GM23338 (cell line): ENCODE data around the gene IL6ST. TPM values are rescaled to one million over a fixed set of nuclear protein-coding genes. Genes with fewer than 3 reads are reported as not detected.

ENCODE experiments used
- ATAC-seq: fragments of 200-7000 bp; cut with Tn5 transposase; 3 replicates; pipeline ENCODE4 v1.9.1; 2020
- DNase-seq: peaks from one replicate; pipeline ENCODE4 v3.0.0-alpha.2; 2015; ENCODE audit warnings: low spot score
- H2AFZ ChIP-seq: fragments of 200-600 bp; sonication (generic); 2 replicates; pipeline ENCODE4 v1.8.0; 2016; ENCODE audit warnings: antibody characterized with exemption, mild to moderate bottlenecking, moderate library complexity
- H3F3A ChIP-seq: fragments of 200-600 bp; sonication (generic); replicated peaks from 2 replicates; pipeline ENCODE4 v1.8.0; 2017; ENCODE audit warnings: antibody characterized with exemption, mixed run types, low read depth
- H3K27ac ChIP-seq: fragments of 200-600 bp; sonication (generic); 2 replicates; pipeline ENCODE4 v1.6.1; 2016; ENCODE audit warnings: low read depth
- H3K27me3 ChIP-seq: fragments of 200-600 bp; sonication (generic); 2 replicates; pipeline ENCODE4 v1.8.0; 2016; ENCODE audit warnings: mild to moderate bottlenecking, mixed run types, moderate library complexity; ENCODE audit not compliant: insufficient read depth
- H3K36me3 ChIP-seq: fragments of 200-600 bp; sonication (generic); 2 replicates; pipeline ENCODE4 v1.8.0; 2016; ENCODE audit warnings: mild to moderate bottlenecking; ENCODE audit not compliant: insufficient read depth
- H3K4me1 ChIP-seq: fragments of 200-600 bp; sonication (generic); 2 replicates; pipeline ENCODE4 v1.8.0; 2016; ENCODE audit warnings: mild to moderate bottlenecking, moderate library complexity; ENCODE audit not compliant: insufficient read depth
- H3K4me2 ChIP-seq: fragments of 200-600 bp; sonication (generic); 2 replicates; pipeline ENCODE4 v1.7.1; 2017; ENCODE audit warnings: mixed run types
- H3K4me3 ChIP-seq: fragments of 200-600 bp; sonication (generic); 2 replicates; pipeline ENCODE4 v1.6.1; 2016; ENCODE audit warnings: mixed run types
- H3K79me2 ChIP-seq: fragments of 200-600 bp; sonication (generic); replicated peaks from 2 replicates; pipeline ENCODE4 v1.8.0; 2017; ENCODE audit warnings: mild to moderate bottlenecking; ENCODE audit not compliant: insufficient read depth
- H3K9me2 ChIP-seq: fragments of 200-600 bp; sonication (generic); 2 replicates; pipeline ENCODE4 v1.8.0; 2017; ENCODE audit not compliant: insufficient read depth
- H4K20me1 ChIP-seq: fragments of 200-600 bp; sonication (generic); replicated peaks from 2 replicates; pipeline ENCODE4 v1.8.0; 2017; ENCODE audit warnings: mild to moderate bottlenecking; ENCODE audit not compliant: insufficient read depth
- H3K27ac Mint-ChIP-seq: 2 replicates; pipeline ENCODE4 v1.8.0; 2020; ENCODE audit warnings: inconsistent platforms, mild to moderate bottlenecking, moderate library complexity, mixed read lengths
- H3K27me3 Mint-ChIP-seq: 3 replicates; pipeline ENCODE4 v1.8.0; 2022; ENCODE audit warnings: low read depth, mild to moderate bottlenecking, moderate library complexity, mixed read lengths, inconsistent platforms; ENCODE audit not compliant: insufficient read depth, poor library complexity
- H3K36me3 Mint-ChIP-seq: 3 replicates; pipeline ENCODE4 v1.8.0; 2021; ENCODE audit warnings: low read depth, mild to moderate bottlenecking, inconsistent platforms, moderate library complexity, mixed read lengths
- H3K4me1 Mint-ChIP-seq: 3 replicates; pipeline ENCODE4 v1.8.0; 2020; ENCODE audit warnings: mild to moderate bottlenecking, inconsistent platforms, mixed read lengths
- H3K4me3 Mint-ChIP-seq: 3 replicates; pipeline ENCODE4 v1.8.0; 2021; ENCODE audit warnings: moderate library complexity, mild to moderate bottlenecking, inconsistent platforms, mixed read lengths
- H3K9me3 Mint-ChIP-seq: 3 replicates; pipeline ENCODE4 v1.8.0; 2020; ENCODE audit warnings: moderate library complexity, mild to moderate bottlenecking, inconsistent platforms, mixed read lengths
- CREB1 ChIP-seq: fragments of 250-450 bp; sonication (Bioruptor Pico); IDR thresholded peaks from 2 replicates; pipeline ENCODE4 v1.5.0; 2020; ENCODE audit warnings: low read depth, mild to moderate bottlenecking, moderate library complexity
- EZH2 ChIP-seq: fragments of 200-600 bp; sonication (generic); IDR thresholded peaks from one replicate; pipeline ENCODE4 v1.8.0; 2017; ENCODE audit warnings: antibody characterized with exemption, mild to moderate bottlenecking, low read depth; ENCODE audit not compliant: unreplicated experiment
- NANOG ChIP-seq: IDR thresholded peaks from 2 replicates; pipeline ENCODE4 v1.6.1; 2016; ENCODE audit warnings: antibody characterized with exemption, borderline replicate concordance
- STAT1 ChIP-seq: IDR thresholded peaks from one replicate; pipeline ENCODE4 v1.6.1; 2016; ENCODE audit warnings: antibody characterized with exemption; ENCODE audit not compliant: unreplicated experiment
- polyA plus RNA-seq: library from polyadenylated mRNA; unstranded; fragments of >200 nt; fragmentation: Nextera tagmentation; extraction: Ambion mirVana; gene quantifications from 2 replicates; pipeline ENCODE4 v1.2.1, GENCODE V29; 2016
- total RNA-seq: library from RNA; depleted of rRNA; stranded (reverse); fragments of >200 nt; shearing (Covaris generic); gene quantifications from 2 replicates; pipeline ENCODE4 v1.2.3, GENCODE V29; 2014
- TF ChIP-seq, protein P1 (sequence below): IDR thresholded peaks from one replicate; pipeline ENCODE4 v1.6.1; 2018; ENCODE audit warnings: antibody characterized with exemption; ENCODE audit not compliant: unreplicated experiment
- TF ChIP-seq, protein P2 (sequence below), 2 experiments: fragments of 200-600 bp in 1 of 2; sonication (generic) in 1 of 2; conservative IDR thresholded peaks; 2 replicates each; pipeline versions ENCODE4 v1.5.1 to v1.6.1; 2016 to 2017; ENCODE audit warnings: antibody characterized with exemption in 2 of 2, low read depth in 2 of 2, mild to moderate bottlenecking in 2 of 2, moderate library complexity in 1 of 2
- TF ChIP-seq, protein P3 (sequence below): IDR thresholded peaks from 2 replicates; pipeline ENCODE4 v1.6.1; 2016; ENCODE audit warnings: antibody characterized with exemption

Gene IL6ST
- total and polyA plus RNA-seq, 2 experiments from 2014 or later = 6.7 to 9.8 TPM

DNA sequence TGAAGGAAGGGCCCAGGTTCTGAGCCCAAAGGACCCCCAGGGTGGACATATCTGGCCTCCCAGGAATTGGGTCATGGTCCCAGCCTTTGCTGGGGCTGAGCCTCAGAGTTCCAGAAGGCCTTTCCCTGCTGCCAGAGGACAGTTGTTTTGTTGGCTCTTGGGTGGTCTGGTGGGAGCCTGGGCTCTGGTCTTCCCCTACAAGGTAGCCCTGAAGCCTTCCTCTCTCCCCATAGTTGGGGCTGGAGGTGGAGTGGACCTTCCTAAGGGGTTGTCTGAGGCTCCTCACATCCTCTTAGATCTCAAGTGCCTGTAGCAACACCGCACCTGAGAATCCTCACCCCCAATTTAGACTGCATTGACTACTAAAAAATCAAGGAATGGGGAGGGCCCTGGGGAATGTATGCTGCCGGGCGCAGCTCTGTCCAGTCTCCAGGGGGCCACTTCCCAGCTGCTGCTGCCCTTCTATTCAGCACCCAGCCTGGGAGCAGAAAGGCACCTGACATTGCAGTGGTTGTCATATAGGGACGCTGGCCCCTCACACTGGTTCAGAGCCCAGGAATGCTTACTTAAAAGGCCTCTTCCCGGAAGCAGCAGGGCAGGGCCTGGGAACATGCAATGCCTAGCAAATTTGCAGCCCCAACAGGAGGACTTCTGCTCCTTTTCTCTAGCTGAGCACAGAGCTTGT is 77.2 kb downstream of the IL6ST start:
- Mint-ChIP-seq H3K4me1 (0 out of 3 replicates have a peak, but pooled peaks cover 3% of the 10 kb centered on the region), H3K4me3 (no peak overlapping the region), H3K9me3 (no peaks in the 10 kb centered on the region; the same call in 2 of the 3 replicates), H3K36me3 (no peaks in the 10 kb centered on the region; the same call in 2 of the 3 replicates), H3K27ac (no peak overlapping the region), H3K27me3 (peaks cover 9% of the 10 kb centered on the region)
- H3K27ac ChIP-seq = no peak overlapping the region
- H3K4me1 ChIP-seq = no peaks in the 10 kb centered on the region
- DNase-seq (no peak), ATAC-seq (no peak)
- no peak overlapping the region for H3K4me2 ChIP-seq
- H2AFZ ChIP-seq = no peak overlapping the region
- no peaks in the 10 kb centered on the region for H3K9me2 ChIP-seq
- no peaks in the 10 kb centered on the region for H3K79me2 ChIP-seq
- no peaks in the 10 kb centered on the region for H3K36me3 ChIP-seq
- H3K27me3 ChIP-seq = no peaks in the 10 kb centered on the region
- no peaks in the 10 kb centered on the region; the same call in 1 of the 2 replicates for H4K20me1 ChIP-seq
- H3F3A ChIP-seq = no peaks in the 10 kb centered on the region
- H3K4me3 ChIP-seq = no peak overlapping the region
- TF ChIP-seq CREB1 (CRISPR knock-in tag) = no peak

DNA sequence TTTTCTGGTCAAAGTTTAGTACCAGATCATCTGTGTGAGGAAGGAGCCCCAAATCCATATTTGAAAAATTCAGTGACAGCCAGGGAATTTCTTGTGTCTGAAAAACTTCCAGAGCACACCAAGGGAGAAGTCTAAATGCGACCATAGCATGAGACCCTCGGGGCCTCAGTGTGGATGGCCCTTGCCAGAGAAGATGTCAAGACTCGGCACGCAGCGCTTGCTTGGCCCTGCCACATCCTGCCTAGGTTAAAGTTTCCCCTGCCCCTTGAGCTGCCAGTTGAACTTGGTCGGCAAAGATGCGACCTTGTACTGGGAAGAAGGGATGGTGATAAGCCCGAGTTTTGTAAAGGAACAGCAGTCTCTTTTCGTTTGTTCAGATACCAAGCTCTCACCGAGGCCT is 77.8 kb downstream of the IL6ST start:
- Mint-ChIP-seq H3K9me3 (no peaks in the 10 kb centered on the region; the same call in 2 of the 3 replicates), H3K4me3 (no peak overlapping the region), H3K27me3 (peaks cover 9% of the 10 kb centered on the region), H3K4me1 (0 out of 3 replicates have a peak, but pooled peaks cover under 1% of the 10 kb centered on the region), H3K27ac (no peak overlapping the region), H3K36me3 (no peaks in the 10 kb centered on the region; the same call in 2 of the 3 replicates)
- Histone ChIP-seq H4K20me1 (no peaks in the 10 kb centered on the region; the same call in 1 of the 2 replicates), H3K4me2 (no peak overlapping the region), H3K27ac (no peak overlapping the region), H3K4me1 (no peaks in the 10 kb centered on the region), H3K36me3 (no peaks in the 10 kb centered on the region), H3K79me2 (no peaks in the 10 kb centered on the region), H3K9me2 (no peaks in the 10 kb centered on the region), H3K4me3 (no peak overlapping the region), H3K27me3 (no peaks in the 10 kb centered on the region), H3F3A (no peaks in the 10 kb centered on the region), H2AFZ (0 out of 2 replicates have a peak overlapping the region, but pooled peaks have one; percentile 10)
- DNase-seq (no peak), ATAC-seq (no peak)
- TF ChIP-seq, protein P1, sequence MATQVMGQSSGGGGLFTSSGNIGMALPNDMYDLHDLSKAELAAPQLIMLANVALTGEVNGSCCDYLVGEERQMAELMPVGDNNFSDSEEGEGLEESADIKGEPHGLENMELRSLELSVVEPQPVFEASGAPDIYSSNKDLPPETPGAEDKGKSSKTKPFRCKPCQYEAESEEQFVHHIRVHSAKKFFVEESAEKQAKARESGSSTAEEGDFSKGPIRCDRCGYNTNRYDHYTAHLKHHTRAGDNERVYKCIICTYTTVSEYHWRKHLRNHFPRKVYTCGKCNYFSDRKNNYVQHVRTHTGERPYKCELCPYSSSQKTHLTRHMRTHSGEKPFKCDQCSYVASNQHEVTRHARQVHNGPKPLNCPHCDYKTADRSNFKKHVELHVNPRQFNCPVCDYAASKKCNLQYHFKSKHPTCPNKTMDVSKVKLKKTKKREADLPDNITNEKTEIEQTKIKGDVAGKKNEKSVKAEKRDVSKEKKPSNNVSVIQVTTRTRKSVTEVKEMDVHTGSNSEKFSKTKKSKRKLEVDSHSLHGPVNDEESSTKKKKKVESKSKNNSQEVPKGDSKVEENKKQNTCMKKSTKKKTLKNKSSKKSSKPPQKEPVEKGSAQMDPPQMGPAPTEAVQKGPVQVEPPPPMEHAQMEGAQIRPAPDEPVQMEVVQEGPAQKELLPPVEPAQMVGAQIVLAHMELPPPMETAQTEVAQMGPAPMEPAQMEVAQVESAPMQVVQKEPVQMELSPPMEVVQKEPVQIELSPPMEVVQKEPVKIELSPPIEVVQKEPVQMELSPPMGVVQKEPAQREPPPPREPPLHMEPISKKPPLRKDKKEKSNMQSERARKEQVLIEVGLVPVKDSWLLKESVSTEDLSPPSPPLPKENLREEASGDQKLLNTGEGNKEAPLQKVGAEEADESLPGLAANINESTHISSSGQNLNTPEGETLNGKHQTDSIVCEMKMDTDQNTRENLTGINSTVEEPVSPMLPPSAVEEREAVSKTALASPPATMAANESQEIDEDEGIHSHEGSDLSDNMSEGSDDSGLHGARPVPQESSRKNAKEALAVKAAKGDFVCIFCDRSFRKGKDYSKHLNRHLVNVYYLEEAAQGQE = no peak
- TF ChIP-seq CREB1 (CRISPR knock-in tag) (no peak), STAT1 (no peak), NANOG (no peak), EZH2 (no peak)
- TF ChIP-seq, protein P2, sequence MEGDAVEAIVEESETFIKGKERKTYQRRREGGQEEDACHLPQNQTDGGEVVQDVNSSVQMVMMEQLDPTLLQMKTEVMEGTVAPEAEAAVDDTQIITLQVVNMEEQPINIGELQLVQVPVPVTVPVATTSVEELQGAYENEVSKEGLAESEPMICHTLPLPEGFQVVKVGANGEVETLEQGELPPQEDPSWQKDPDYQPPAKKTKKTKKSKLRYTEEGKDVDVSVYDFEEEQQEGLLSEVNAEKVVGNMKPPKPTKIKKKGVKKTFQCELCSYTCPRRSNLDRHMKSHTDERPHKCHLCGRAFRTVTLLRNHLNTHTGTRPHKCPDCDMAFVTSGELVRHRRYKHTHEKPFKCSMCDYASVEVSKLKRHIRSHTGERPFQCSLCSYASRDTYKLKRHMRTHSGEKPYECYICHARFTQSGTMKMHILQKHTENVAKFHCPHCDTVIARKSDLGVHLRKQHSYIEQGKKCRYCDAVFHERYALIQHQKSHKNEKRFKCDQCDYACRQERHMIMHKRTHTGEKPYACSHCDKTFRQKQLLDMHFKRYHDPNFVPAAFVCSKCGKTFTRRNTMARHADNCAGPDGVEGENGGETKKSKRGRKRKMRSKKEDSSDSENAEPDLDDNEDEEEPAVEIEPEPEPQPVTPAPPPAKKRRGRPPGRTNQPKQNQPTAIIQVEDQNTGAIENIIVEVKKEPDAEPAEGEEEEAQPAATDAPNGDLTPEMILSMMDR (conservative IDR thresholded peaks at IDR 0.05; ENCODE audit: low read depth in 2 of 2) = no peak
- TF ChIP-seq, protein P3, sequence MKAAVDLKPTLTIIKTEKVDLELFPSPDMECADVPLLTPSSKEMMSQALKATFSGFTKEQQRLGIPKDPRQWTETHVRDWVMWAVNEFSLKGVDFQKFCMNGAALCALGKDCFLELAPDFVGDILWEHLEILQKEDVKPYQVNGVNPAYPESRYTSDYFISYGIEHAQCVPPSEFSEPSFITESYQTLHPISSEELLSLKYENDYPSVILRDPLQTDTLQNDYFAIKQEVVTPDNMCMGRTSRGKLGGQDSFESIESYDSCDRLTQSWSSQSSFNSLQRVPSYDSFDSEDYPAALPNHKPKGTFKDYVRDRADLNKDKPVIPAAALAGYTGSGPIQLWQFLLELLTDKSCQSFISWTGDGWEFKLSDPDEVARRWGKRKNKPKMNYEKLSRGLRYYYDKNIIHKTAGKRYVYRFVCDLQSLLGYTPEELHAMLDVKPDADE = no peak
